Neutrophil (primary cell): ENCODE measurements around the gene MGAM2.

Source experiments
- H3K27ac ChIP-seq: fragments of 200-600 bp; sonication (generic); 2 replicates; pipeline ENCODE4 v1.5.1; 2016; ENCODE audit warnings: mild to moderate bottlenecking, moderate library complexity
- H3K27me3 ChIP-seq: fragments of 200-600 bp; sonication (generic); 2 replicates; pipeline ENCODE4 v1.6.0; 2016; ENCODE audit warnings: mild to moderate bottlenecking
- H3K36me3 ChIP-seq: fragments of 200-600 bp; sonication (generic); 2 replicates; pipeline ENCODE4 v1.5.1; 2017
- H3K4me1 ChIP-seq, 2 experiments: fragments of 200-600 bp in 1 of 2; sonication (generic) in 1 of 2; 1 replicate in 1 of 2; 2 replicates in 1 of 2; pipeline versions ENCODE4 v1.5.1 to v1.6.1; 2013 to 2016; ENCODE audit warnings: low read depth in 1 of 2, low read length in 1 of 2, mild to moderate bottlenecking in 1 of 2, moderate library complexity in 1 of 2; ENCODE audit not compliant: control insufficient read depth in 1 of 2, insufficient read depth in 1 of 2
- H3K4me3 ChIP-seq, 2 experiments: fragments of 200-600 bp in 1 of 2; sonication (generic) in 1 of 2; 1 replicate in 1 of 2; 2 replicates in 1 of 2; pipeline ENCODE4 v1.5.1; 2013 to 2016; ENCODE audit warnings: low read depth in 1 of 2, low read length in 1 of 2, mild to moderate bottlenecking in 1 of 2, moderate library complexity in 1 of 2
- H3K9me3 ChIP-seq: fragments of 200-600 bp; sonication (generic); 2 replicates; pipeline ENCODE4 v1.5.1; 2016
- TF ChIP-seq, protein P1 (sequence below): fragments of 200-600 bp; sonication (generic); IDR thresholded peaks from 2 replicates; pipeline ENCODE4 v1.5.1; 2016; ENCODE audit warnings: antibody characterized with exemption

The MGAM2 gene

DNA sequence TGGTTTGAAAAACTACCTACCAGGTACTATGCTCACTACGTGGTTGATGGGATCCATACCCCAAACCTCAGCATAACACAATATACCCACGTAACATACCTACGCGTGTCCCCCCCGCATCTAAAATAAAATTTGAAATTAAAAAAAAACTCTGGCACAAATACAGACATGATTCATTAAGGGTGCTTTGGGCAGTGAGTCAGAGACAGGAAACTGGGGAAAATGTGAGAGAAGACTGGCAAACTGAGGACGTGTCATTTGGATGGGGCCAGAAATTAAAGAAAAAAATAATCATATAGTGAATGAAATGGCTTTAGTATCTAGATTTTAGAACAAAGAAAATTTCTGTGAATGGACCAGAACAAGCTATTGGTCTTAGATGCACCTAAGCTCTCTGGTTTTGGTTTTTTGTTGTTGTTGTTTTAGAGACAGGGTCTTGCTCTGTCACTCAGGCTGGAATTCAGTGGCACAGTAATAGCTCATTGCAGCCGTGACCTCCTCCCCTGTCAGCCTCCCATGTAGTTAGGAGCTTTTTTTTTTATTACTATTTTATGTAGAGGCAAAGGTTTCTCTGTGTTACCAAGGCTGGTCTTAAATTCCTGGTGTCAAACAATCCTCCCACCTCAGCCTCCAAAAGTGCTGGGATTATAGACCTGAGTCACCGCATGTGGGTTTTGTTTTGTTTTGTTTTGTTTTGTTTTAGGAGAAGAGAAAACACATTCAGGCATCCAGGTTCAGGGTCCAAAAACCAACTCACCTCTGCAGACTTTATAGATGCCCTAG, 152.3 kb downstream of the MGAM2 start:
- H3K27ac ChIP-seq = no peak overlapping the region
- H3K4me3 ChIP-seq = no peak overlapping the region
- H3K27me3 ChIP-seq = peaks cover 4% of the 10 kb centered on the region
- H3K36me3 ChIP-seq = no peaks in the 10 kb centered on the region
- H3K9me3 ChIP-seq = no peaks in the 10 kb centered on the region
- TF ChIP-seq, protein P1, sequence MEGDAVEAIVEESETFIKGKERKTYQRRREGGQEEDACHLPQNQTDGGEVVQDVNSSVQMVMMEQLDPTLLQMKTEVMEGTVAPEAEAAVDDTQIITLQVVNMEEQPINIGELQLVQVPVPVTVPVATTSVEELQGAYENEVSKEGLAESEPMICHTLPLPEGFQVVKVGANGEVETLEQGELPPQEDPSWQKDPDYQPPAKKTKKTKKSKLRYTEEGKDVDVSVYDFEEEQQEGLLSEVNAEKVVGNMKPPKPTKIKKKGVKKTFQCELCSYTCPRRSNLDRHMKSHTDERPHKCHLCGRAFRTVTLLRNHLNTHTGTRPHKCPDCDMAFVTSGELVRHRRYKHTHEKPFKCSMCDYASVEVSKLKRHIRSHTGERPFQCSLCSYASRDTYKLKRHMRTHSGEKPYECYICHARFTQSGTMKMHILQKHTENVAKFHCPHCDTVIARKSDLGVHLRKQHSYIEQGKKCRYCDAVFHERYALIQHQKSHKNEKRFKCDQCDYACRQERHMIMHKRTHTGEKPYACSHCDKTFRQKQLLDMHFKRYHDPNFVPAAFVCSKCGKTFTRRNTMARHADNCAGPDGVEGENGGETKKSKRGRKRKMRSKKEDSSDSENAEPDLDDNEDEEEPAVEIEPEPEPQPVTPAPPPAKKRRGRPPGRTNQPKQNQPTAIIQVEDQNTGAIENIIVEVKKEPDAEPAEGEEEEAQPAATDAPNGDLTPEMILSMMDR = no peak
- H3K4me1 ChIP-seq = no peaks in the 10 kb centered on the region
